SK-N-MC (cell line): Measurements from ENCODE around the gene SLC5A8.

Experiments used
- EZH2 ChIP-seq: fragments of 200-600 bp; sonication (generic); IDR thresholded peaks from one replicate; pipeline ENCODE4 v1.6.1; 2017; ENCODE audit warnings: antibody characterized with exemption
- FOXP2 ChIP-seq: optimal IDR thresholded peaks from 2 replicates; pipeline ENCODE3; 2011; ENCODE audit warnings: mild to moderate bottlenecking, moderate library complexity; ENCODE audit not compliant: insufficient read depth; ENCODE audit errors: extremely low read length, control extremely low read depth
- POLR2AphosphoS5 ChIP-seq: IDR thresholded peaks from 2 replicates; pipeline ENCODE4 v1.6.1; 2012; ENCODE audit warnings: mild to moderate bottlenecking, low read depth, low read length, borderline replicate concordance

- no peak for TF ChIP-seq POLR2AphosphoS5
- TF ChIP-seq EZH2 = no peak
- TF ChIP-seq FOXP2 = no peak
Observed at GRCh38 chr12:101256266-101256665, 46.2 kb upstream of the SLC5A8 start.
